ENCODE measurements around the gene BRF1.

- TF ChIP-seq, protein P1, sequence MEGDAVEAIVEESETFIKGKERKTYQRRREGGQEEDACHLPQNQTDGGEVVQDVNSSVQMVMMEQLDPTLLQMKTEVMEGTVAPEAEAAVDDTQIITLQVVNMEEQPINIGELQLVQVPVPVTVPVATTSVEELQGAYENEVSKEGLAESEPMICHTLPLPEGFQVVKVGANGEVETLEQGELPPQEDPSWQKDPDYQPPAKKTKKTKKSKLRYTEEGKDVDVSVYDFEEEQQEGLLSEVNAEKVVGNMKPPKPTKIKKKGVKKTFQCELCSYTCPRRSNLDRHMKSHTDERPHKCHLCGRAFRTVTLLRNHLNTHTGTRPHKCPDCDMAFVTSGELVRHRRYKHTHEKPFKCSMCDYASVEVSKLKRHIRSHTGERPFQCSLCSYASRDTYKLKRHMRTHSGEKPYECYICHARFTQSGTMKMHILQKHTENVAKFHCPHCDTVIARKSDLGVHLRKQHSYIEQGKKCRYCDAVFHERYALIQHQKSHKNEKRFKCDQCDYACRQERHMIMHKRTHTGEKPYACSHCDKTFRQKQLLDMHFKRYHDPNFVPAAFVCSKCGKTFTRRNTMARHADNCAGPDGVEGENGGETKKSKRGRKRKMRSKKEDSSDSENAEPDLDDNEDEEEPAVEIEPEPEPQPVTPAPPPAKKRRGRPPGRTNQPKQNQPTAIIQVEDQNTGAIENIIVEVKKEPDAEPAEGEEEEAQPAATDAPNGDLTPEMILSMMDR (IDR thresholded peaks at IDR 0.05), result no peak
- no peak for TF ChIP-seq EZH2 (IDR thresholded peaks at IDR 0.05)
Measured at GRCh38 chr14:105325303-105325702, 24.5 kb upstream of the BRF1 start.
